ENCODE measurements around the gene DLEC1.
A peak's percentile ranks its signal among the peaks of the same experiment; 100 is the strongest.

The DLEC1 gene

GRCh38 chr3:38039101-38039898 lies at the start of gene DLEC1:
TSS of gene DLEC1 (plus strand) at chr3:38039208. CDS start at chr3:38039226, 18 bp downstream.
- Mint-ChIP-seq H3K27me3 (no peaks in the 10 kb centered on the region), H3K9me3 (peaks cover 7% of the 10 kb centered on the region), H3K27ac (peak within 1 kb of the TSS; percentile 60), H3K4me3 (peak within 1 kb of the TSS; percentile 79), H3K4me1 (peaks cover 29% of the 10 kb centered on the region), H3K36me3 (peaks cover 2% of the 10 kb centered on the region)

- Mint-ChIP-seq H3K9me3 (no peaks in the 10 kb centered on the region), H3K4me3 (no peak overlapping the region), H3K27ac (no peak overlapping the region), H3K4me1 (peaks cover 17% of the 10 kb centered on the region), H3K36me3 (no peaks in the 10 kb centered on the region), H3K27me3 (no peaks in the 10 kb centered on the region)
These were observed 49.1 kb upstream of the DLEC1 start for GRCh38 chr3:37989821-37990480.

GRCh38 chr3:37990527-37990926 lies 48.5 kb upstream of the DLEC1 start, which contains the start of gene VILL:
TSS of gene VILL (plus strand) at chr3:37990786. CDS start at chr3:37993673, 2,887 bp downstream.
- peaks cover 23% of the 10 kb centered on the region for H3K4me1 Mint-ChIP-seq
- H3K27me3 Mint-ChIP-seq, result no peaks in the 10 kb centered on the region
- H3K36me3 Mint-ChIP-seq, result peaks cover 1% of the 10 kb centered on the region
- H3K27ac Mint-ChIP-seq, result peak within 1 kb of the TSS; percentile 59
- no peaks in the 10 kb centered on the region for H3K9me3 Mint-ChIP-seq
- H3K4me3 Mint-ChIP-seq, result no peak within 1 kb of the TSS

GRCh38 chr3:37991109-37991508 lies 47.9 kb upstream of the DLEC1 start:
- peaks cover 3% of the 10 kb centered on the region for H3K36me3 Mint-ChIP-seq
- H3K27ac Mint-ChIP-seq, result no peak overlapping the region
- peaks cover 29% of the 10 kb centered on the region for H3K4me1 Mint-ChIP-seq
- H3K4me3 Mint-ChIP-seq, result no peak overlapping the region
- H3K9me3 Mint-ChIP-seq, result no peaks in the 10 kb centered on the region
- H3K27me3 Mint-ChIP-seq, result no peaks in the 10 kb centered on the region

- H3K27me3 Mint-ChIP-seq, result no peaks in the 10 kb centered on the region
- H3K4me1 Mint-ChIP-seq, result peaks cover 36% of the 10 kb centered on the region
- no peak overlapping the region for H3K27ac Mint-ChIP-seq
- no peak overlapping the region for H3K4me3 Mint-ChIP-seq
- peaks cover 10% of the 10 kb centered on the region for H3K36me3 Mint-ChIP-seq
- H3K9me3 Mint-ChIP-seq, result no peaks in the 10 kb centered on the region
These were observed 47.2 kb upstream of the DLEC1 start for GRCh38 chr3:37991823-37992222.

- Mint-ChIP-seq H3K4me3 (peak overlapping the region; percentile 94), H3K27ac (no peak overlapping the region), H3K4me1 (peaks cover 41% of the 10 kb centered on the region), H3K36me3 (peaks cover 12% of the 10 kb centered on the region), H3K9me3 (no peaks in the 10 kb centered on the region), H3K27me3 (no peaks in the 10 kb centered on the region)
These were observed 46.5 kb upstream of the DLEC1 start for GRCh38 chr3:37992271-37993066.

- Mint-ChIP-seq H3K27me3 (no peaks in the 10 kb centered on the region), H3K36me3 (peaks cover 12% of the 10 kb centered on the region), H3K9me3 (no peaks in the 10 kb centered on the region), H3K27ac (peak overlapping the region; percentile 98), H3K4me1 (peaks cover 46% of the 10 kb centered on the region), H3K4me3 (peak overlapping the region; percentile 94)
These were observed 45.9 kb upstream of the DLEC1 start for GRCh38 chr3:37993067-37993455.

- peaks cover 12% of the 10 kb centered on the region for H3K36me3 Mint-ChIP-seq
- H3K4me3 Mint-ChIP-seq, result peak overlapping the region; percentile 94
- H3K27me3 Mint-ChIP-seq, result no peaks in the 10 kb centered on the region
- H3K9me3 Mint-ChIP-seq, result no peaks in the 10 kb centered on the region
- H3K27ac Mint-ChIP-seq, result peak overlapping the region; percentile 98
- H3K4me1 Mint-ChIP-seq, result peaks cover 50% of the 10 kb centered on the region
These were observed 45.6 kb upstream of the DLEC1 start for GRCh38 chr3:37993460-37993819.

GRCh38 chr3:37993820-37994638 lies 45.0 kb upstream of the DLEC1 start:
- Mint-ChIP-seq H3K4me3 (peak overlapping the region; percentile 94), H3K36me3 (peaks cover 12% of the 10 kb centered on the region), H3K27ac (peak overlapping the region; percentile 98), H3K27me3 (no peaks in the 10 kb centered on the region), H3K4me1 (peaks cover 54% of the 10 kb centered on the region), H3K9me3 (no peaks in the 10 kb centered on the region)

- H3K4me1 Mint-ChIP-seq, result peaks cover 60% of the 10 kb centered on the region
These were observed 44.4 kb upstream of the DLEC1 start for GRCh38 chr3:37994639-37994972.

GRCh38 chr3:37995652-37996641 lies 43.1 kb upstream of the DLEC1 start:
- H3K9me3 Mint-ChIP-seq, result no peaks in the 10 kb centered on the region
- H3K36me3 Mint-ChIP-seq, result peaks cover 12% of the 10 kb centered on the region
- peak overlapping the region; percentile 94 for H3K4me3 Mint-ChIP-seq
- H3K27me3 Mint-ChIP-seq, result no peaks in the 10 kb centered on the region
- peaks cover 62% of the 10 kb centered on the region for H3K4me1 Mint-ChIP-seq
- peak overlapping the region; percentile 35 for H3K27ac Mint-ChIP-seq

More at GRCh38 chr3:37994639-37994972, 44.4 kb upstream of the DLEC1 start:
- H3K27me3 Mint-ChIP-seq, result no peaks in the 10 kb centered on the region
- H3K9me3 Mint-ChIP-seq, result no peaks in the 10 kb centered on the region
- H3K4me3 Mint-ChIP-seq, result peak overlapping the region; percentile 94
- peaks cover 12% of the 10 kb centered on the region for H3K36me3 Mint-ChIP-seq
- H3K27ac Mint-ChIP-seq, result peak overlapping the region; percentile 98

GRCh38 chr3:37996785-37997301 lies 42.2 kb upstream of the DLEC1 start:
- Mint-ChIP-seq H3K27ac (peak overlapping the region; percentile 71), H3K4me1 (peaks cover 62% of the 10 kb centered on the region)

GRCh38 chr3:37997342-37997741 lies 41.7 kb upstream of the DLEC1 start:
- no peaks in the 10 kb centered on the region for H3K9me3 Mint-ChIP-seq
- H3K4me3 Mint-ChIP-seq, result peak overlapping the region; percentile 11
- H3K27ac Mint-ChIP-seq, result peak overlapping the region; percentile 62
- H3K27me3 Mint-ChIP-seq, result no peaks in the 10 kb centered on the region
- H3K4me1 Mint-ChIP-seq, result peaks cover 62% of the 10 kb centered on the region
- peaks cover 12% of the 10 kb centered on the region for H3K36me3 Mint-ChIP-seq

More at GRCh38 chr3:37996785-37997301, 42.2 kb upstream of the DLEC1 start:
- Mint-ChIP-seq H3K27me3 (no peaks in the 10 kb centered on the region), H3K36me3 (peaks cover 12% of the 10 kb centered on the region), H3K9me3 (no peaks in the 10 kb centered on the region), H3K4me3 (peak overlapping the region; percentile 63)

Data from activated naive CD4-positive, alpha-beta T cell treated with anti-CD3 and anti-CD28 coated beads, Interleukin-2, amount 50 U/mL, for 24 hours (primary cell).